GM13976 (cell line): ENCODE measurements around the gene CCR5AS.

Experiments
- DNase-seq: peaks from one replicate; pipeline ENCODE4 v3.0.0; 2012; ENCODE audit warnings: low spot score
- CTCF ChIP-seq: IDR thresholded peaks from 2 replicates; pipeline ENCODE4 v1.5.1; 2012; ENCODE audit warnings: borderline replicate concordance, mild to moderate bottlenecking; ENCODE audit not compliant: insufficient read depth; ENCODE audit errors: extremely low read depth, missing control alignments, control extremely low read depth
- in situ Hi-C: fragments of 300-500 bp; cut with MboI; formaldehyde crosslinking; loops from one replicate; pipeline ENCODE4 v1.12.0; 2022; ENCODE audit warnings: low sequenced_read_pairs, mixed read lengths, inconsistent platforms; ENCODE audit not compliant: unreplicated experiment

CCR5AS gene

GRCh38 chr3:46449755-46450552, 43.1 kb upstream of the CCR5AS start:
- in situ Hi-C loops = no loop called here
- no peak for DNase-seq

GRCh38 chr3:46448721-46449120, 41.9 kb upstream of the CCR5AS start:
- DNase-seq = no peak
- TF ChIP-seq CTCF = no peak
- in situ Hi-C loops = no loop called here

More at GRCh38 chr3:46449755-46450552, 43.1 kb upstream of the CCR5AS start:
- TF ChIP-seq CTCF = peak; percentile 31

GRCh38 chr3:46447228-46447985, 40.5 kb upstream of the CCR5AS start:
- no peak for TF ChIP-seq CTCF
- in situ Hi-C loops = no loop called here
- no peak for DNase-seq

- no peak for TF ChIP-seq CTCF
- DNase-seq = peak; percentile 66
- in situ Hi-C loops = no loop called here
These were observed 36.0 kb upstream of the CCR5AS start for GRCh38 chr3:46442576-46443530.

- no peak for TF ChIP-seq CTCF
- peak; percentile 54 for DNase-seq
- in situ Hi-C loops = no loop called here
These were observed 33.8 kb upstream of the CCR5AS start for GRCh38 chr3:46440531-46441294.
